ENCODE measurements around the gene MSI2.

Gene MSI2

DNA sequence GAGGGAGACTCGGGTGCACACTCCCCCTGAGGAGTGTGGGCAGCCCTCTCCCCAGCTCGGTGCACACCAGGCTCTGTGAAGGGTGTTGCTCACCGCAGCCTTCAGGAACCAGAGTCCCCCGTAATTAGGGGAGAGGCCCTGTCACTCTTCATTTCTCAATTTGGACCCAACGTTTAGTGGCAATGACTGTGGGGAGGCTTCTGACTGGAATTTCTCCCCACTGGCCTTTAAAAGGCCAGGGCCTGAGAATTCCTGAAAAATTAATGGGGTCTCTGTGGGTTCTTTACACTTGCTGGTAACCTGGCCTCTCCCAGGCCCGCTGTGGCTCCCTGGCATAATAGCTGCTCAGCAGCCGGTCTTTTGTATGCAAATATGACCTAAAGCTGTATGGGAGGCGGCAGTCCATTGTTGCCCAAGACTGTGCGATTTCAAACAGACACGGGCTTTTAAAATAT is 209.7 kb downstream of the MSI2 start:
- no peak for FAIRE-seq

- no peak for FAIRE-seq
These were observed 210.2 kb downstream of the MSI2 start for GRCh38 chr17:57466521-57466920.

GRCh38 chr17:57467226-57467625 is 210.9 kb downstream of the MSI2 start:
- FAIRE-seq, result no peak

DNA sequence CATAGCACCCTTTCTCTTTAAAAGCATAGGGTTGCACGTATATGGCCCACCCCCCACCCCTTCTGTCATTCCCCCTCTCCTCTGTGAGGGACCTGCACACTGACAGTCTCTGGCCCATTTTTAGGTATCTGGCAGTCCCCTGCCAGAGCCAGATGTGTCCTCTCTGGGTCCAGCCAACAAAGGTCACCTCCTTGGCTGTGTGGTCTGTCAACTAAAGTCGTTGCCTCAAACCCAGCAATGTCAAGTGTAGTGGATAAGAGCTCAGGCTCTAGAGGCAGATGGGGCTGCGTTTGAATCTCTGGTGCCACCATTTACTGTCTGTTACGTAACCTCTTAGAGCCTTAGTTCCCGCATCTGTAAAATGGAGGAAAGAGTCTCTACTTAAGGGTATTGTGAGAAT is 211.5 kb downstream of the MSI2 start:
- FAIRE-seq, result no peak

DNA sequence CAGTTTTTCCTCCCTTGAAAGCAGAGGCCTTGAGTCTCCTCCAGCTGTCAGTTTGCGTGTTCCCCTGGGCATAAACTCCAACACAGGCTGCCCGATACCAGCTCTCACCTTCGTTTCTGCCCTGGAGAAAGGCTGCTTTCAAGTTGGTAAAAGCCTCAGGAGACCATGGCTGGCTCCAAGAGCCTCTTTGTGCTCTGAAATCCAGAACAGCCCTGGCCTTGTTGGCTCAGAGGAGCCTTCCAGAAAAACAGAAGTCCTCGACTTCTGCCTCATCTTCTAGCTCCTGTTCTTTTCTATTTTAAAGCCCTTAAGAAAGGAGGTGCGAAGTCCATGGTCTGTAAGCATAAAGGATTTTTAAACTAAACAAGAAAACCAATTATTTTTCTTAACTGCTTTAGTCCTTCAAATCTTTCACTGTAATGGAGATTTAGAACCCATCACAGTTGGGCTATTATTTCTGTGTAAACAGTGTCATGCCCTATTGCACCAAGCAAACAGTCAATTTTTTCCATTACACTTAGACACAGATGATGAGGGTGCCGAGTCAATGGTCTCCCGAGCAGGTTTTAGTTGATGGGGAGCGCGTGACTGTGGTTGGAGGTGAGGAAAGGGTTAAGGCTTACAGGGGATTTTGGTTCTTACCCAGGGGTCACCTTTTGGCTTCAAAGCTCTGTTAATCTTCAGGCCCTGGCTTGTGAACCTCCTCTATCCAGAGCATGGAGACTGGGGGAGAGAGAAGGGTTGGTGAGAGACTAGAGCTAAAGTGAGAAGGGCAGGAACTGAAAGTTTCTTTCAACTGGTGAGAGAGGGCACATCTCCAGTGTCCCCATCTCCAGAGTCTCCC is 212.8 kb downstream of the MSI2 start:
- FAIRE-seq, result no peak

DNA sequence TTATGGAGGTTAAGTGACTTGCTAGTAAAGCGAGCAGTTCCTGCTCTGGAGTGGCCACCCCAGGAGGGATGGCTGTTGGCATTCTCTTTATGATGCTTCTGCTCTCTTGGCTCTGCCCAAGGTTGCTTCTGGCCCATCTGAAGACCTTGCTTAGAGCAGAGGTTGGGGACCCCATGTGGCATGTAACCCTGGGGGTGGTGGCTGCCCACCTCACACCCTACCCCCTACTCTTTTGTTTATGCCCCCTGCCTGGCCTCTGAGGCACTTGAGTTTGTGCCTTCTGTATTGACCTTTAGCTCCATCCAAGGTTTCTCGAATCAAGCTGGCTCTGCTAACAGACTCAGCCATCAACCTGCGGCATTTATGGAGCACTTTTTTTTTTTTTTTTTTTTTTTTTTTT is 214.6 kb downstream of the MSI2 start:
- no peak for FAIRE-seq

DNA sequence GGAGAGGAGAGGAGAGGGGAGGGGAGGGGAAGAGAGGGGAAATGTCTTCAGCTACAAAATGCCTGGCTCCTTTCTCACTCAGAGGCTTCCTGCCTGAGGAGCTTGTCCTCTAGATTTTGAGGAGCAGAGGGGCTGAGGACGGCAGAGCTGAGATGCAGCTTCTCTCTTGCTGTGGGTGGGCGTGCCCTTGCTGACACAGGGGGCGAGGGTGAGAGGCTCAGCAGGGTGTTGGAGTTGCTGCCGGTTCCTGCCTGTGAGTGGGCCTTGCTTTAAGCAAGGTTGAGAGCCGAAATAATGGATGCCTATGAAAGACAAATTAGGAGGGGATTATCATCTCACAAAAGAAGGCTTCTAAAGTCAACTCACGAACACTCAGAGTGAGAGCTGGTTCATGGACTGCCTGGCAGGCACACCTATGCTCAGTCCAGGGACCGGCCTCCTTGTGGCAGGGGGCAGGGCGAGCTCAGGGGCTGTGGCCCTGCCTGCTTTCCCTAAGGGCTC is 215.6 kb downstream of the MSI2 start:
- no peak for FAIRE-seq

DNA sequence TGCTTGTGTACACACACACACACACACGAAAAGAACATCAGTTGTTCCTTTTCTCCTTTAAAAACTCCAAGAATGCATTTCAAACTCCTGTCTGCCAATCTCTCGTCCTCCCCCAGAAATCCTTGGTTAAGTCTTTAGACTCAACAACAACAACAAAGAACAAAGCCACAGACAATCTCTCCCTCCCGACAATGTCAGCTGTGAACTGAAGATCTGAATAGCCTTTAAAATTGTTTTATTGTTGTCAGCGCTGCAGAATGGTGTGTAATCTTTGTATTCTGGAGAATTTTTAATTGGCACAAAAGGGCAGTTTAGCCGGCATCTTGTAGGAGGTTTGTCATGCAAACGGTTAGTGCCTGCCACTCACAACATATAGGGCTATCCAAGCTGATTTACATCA is 219.5 kb downstream of the MSI2 start:
- FAIRE-seq, result no peak

DNA sequence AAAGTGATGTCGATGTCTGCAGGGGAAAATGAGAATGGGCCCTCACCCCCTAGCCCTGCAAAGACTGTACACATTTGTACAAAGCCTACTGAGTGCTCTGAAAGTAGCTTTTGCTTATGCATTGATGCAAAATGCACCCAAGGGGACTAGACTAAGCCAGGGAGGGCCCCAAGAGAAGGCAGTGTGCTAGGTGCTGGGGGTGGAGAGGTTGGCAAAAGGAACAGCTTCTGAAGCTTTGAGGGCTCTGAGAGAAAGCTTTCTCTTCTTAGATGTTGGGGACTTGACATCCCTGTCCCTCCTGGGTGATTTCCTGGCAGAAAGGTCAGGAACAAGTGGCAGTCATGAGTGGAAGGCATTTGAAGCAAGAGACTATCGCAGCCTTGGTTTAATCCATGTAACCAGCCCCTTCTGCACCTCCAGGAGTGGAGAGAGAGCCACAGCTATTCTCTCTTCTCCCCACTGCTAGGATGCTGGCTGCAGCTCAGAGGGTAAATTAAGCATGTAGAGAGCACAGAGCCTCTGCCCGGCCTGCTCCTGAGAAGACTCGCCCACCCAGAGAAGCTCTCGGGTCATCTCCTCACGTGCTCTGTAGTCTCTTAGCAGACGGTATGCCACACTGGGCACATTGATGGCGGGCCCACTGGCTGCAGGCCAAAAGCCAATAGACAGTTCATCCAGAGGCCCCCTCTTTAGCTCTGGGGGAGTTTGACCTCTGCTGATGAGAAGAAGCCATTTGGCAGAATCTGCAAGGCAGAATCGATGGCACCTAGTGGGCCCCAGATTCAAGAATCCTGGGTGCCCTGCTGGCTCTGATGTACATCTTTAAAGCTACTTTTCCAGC is 221.4 kb downstream of the MSI2 start:
- no peak for FAIRE-seq

- FAIRE-seq, result no peak
These were observed 222.3 kb downstream of the MSI2 start for GRCh38 chr17:57478478-57479250.

DNA sequence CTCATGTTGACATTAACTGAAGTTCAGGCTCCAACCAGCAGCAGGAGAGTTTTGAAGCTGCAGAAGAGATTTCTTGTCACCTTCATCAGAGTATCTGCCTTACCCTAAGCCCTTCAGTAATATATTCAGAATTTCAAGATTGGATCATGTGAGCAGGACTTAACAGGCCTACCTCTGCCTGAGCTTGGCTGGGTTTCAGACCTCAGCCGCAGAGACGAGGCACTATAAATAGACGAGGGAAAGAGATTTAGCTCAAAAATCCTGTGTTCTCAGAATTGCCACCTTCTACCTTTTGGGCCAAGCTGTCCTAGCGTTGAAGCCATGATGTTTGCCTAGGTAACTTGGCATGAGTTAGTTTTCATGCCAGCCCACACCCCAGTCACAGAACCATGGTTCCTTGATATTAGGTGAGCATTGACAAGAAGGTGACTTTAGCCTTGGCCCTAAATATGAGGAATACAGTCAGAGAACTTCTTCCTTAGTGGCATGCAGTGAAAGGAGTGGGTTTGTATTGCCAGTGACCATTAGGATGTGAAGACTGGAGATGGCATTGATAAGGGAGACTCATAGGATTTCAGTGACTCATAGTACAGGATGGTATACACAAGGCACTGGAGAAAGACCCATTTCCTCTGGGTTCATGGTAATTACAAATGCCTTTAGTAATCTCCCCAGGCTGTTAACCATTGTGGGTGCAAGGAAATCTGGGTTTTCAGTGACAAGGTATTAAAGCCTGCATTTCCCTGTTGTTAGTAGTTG is 224.3 kb downstream of the MSI2 start:
- FAIRE-seq, result no peak

DNA sequence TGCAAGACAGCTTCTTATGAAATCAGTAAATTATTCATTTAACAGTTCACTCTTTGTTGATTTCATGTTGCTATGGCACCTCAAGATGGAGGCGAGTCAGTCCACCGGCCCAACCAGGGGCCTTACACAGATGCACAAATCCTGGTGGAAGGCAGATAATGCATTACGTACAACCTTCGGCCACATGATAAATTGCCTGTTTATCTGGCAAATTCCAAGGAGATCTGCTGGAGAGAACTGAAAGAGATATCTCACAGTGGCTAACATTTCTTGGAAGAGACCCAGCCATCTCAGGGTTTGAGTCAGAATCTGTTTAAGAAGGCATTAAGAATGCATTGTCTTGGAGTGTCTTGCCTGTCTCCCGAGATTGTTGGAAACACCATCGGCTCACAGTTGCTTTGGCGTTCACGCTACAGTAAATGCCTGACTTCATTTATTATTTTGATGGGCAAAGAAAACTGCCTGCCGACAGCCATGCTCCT is 225.6 kb downstream of the MSI2 start:
- no peak for FAIRE-seq

GRCh38 chr17:57482657-57483056 is 226.3 kb downstream of the MSI2 start:
- no peak for FAIRE-seq

DNA sequence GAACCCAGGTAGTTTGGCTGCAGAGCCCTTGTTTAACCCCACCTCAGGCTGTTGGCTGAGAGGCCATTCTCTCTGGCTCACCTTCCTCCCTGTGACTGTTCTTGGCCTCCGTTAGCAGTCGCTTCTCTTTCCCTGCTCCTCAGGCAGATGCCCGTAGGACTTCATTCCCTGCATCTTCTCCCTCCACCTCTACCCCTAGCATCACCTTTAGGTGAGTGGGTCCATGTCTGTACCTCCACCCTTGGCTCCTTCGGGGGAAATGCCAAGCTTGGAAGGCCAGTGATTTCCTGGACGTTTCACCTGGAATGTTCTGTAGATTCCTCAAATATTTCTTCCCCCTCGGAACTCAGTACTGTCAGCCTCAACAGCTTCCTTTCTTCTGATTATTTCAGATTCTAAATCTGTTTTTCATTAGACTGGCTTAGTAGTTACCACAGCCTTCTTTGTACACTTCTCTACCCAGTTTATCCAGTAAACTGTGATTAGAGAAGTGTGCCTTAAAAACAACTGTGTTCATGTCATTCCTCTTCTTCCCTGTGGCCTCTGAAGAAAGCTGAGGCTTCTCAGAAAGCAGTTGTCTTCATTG is 227.9 kb downstream of the MSI2 start:
- no peak for FAIRE-seq

DNA sequence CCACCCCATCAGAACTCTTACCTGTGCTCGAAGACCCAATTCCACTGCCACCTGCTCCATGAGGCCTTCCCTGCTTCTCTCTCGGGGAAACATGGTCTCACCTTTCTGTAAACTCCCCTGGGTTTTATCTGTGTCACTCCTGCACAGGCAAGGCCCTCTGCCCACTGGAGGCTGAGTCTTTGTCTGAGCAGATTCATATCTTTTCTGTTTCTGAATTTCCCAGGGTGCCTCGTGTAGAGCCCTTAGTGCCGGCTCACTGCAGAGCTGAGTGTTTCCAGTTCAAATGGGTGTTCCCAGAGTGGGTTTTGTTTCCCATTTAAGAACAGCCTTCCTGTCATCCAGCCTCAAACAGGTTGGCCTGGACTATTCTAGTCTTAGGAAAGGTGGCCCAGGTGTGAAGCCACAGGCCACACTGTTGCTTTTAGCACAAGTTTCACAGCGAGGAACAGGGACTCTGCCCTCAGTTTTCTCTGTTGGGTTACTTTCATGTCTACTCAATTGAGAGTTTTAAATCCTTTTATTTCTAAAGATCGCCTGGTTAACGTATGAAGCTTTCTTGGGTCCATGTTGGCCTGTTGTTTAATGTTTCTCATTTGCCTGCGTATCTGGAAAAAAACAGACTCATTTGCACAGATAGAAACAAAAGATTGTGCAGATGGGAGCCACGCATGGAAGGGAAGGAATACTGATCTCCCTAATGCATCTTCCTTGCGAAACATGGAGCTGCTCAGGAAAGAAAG is 228.7 kb downstream of the MSI2 start:
- FAIRE-seq, result no peak

GRCh38 chr17:57485566-57485865 is 229.2 kb downstream of the MSI2 start:
- no peak for FAIRE-seq

DNA sequence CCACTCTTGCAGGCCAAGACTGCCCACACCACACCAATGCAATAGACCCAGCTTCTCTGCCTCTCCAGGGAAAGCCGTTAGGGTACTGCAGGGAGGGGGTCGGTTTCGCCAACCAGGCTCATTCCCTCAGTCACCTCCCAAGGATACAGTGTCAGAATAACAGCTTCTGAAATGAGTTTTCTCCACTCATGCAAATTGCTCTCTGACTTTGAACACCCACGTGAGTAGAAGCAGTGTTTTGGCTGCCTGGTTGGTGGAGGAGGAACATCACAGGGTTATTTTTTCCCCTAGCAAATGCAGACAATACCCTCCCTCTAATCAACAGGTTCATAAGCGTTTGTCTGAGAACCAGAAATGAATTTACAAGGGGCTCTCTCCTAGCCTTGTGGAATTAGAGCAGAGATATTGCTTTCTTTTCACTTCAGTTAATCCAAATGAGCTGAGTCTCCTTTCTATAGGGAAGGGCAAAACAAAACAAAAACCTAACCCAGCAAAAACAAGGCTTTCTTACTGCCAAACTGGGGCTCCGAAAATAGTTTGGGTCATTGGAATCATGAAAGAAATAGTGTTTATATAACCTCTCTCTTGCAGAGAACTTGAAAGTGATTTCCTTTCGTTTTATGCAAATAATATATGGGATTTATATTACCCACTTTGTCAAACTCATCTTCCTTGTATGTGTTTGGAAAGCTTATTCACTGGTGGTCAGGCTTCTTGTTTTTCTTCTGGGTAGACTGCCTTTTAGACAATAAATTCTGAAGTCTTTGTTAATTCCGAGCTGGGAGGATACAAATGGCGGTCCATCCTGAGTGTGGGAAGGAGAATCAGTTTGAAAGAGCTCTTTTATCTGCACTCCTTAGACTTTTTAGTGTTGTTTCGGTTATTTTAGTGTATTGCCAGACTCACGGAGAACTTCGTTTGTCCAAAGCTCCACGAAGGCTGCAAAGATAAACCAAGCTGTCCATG is 229.9 kb downstream of the MSI2 start:
- FAIRE-seq, result no peak

GRCh38 chr17:57486882-57487301 is 230.6 kb downstream of the MSI2 start:
- FAIRE-seq, result no peak

- FAIRE-seq, result no peak
These were observed 231.2 kb downstream of the MSI2 start for GRCh38 chr17:57487573-57487972.

DNA sequence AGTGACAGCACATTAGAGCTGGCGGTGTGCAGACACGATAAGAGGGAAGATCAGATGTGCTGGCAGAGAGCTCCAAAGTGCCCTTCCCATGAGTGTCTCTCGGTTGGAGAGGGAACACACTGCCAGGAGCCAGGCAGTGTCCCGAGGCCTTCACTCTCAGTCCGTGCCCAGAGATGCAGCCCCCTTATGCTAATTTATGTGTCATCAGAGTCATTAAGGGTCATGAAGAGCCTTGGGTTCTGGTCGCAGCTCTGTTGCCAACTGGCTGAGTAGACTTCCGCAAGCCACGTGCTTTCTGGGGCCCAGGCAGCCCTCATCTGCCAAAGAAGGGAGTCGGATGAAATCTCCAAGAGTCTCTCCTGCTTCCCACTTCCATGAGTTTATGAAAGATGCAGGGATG is 232.5 kb downstream of the MSI2 start:
- no peak for FAIRE-seq
